Gastrocnemius medialis (tissue), 4 donors: ENCODE measurements around the gene BCAR1.

Experiments used
- CTCF ChIP-seq, 5 experiments: fragments of 450-650 bp in 3 of 5; fragments of 200-600 bp in 2 of 5; sonication (generic) in 2 of 5; IDR thresholded peaks in 4 of 5; conservative IDR thresholded peaks in 1 of 5; 1 replicate in 4 of 5; 2 replicates in 1 of 5; pipeline ENCODE4 v1.5.1; 2016 to 2019; ENCODE audit warnings: antibody characterized with exemption in 5 of 5, mild to moderate bottlenecking in 3 of 5, moderate library complexity in 3 of 5
- POLR2A ChIP-seq, 2 donors: fragments of 450-650 bp; IDR thresholded peaks; one replicate each; pipeline ENCODE4 v1.6.1; 2017; ENCODE audit warnings: antibody characterized with exemption in 2 of 2, mild to moderate bottlenecking in 2 of 2, moderate library complexity in 2 of 2

DNA sequence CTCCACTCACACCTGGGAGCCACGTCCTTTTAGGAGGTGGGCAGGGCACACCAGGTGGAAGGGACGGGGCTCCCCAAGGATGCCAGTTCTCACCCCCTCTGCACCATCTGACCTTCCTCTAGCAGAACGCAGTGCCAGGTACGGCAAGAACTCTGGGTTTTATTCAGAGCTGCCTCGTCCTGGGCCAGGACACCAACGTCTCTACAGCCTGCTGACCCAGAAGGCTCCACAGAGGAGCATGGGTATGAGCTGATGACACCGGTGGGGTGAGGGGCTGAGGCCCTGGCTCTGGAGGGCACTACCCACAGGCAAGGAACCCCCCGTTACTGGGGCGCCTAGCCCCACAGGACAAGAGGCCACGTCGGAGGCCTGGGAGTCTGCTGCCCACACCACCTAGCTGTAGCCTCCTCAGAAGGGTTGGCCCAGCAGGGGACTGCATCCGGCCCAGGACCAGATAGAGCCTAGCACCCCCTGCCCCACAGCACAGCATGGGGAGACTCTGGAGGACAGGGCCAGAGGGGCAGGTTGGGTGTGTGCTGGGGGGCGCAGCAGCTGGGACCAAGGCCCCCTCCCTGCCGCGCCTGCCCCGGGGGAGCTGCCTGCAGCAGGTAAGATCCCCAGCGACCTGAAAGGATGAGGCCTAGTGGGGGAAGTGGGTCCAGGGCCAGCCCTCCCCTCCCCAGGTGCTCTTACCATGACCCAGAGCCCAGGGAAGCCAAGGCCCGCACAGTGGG, 13.9 kb downstream of the BCAR1 start:
- TF ChIP-seq CTCF (IDR thresholded peaks at IDR 0.05 in 4 of 5, conservative IDR thresholded peaks at IDR 0.05 in 1 of 5) (no peak), POLR2A (IDR thresholded peaks at IDR 0.05) (no peak)
